ENCODE measurements around the gene FBXO34.

DNA sequence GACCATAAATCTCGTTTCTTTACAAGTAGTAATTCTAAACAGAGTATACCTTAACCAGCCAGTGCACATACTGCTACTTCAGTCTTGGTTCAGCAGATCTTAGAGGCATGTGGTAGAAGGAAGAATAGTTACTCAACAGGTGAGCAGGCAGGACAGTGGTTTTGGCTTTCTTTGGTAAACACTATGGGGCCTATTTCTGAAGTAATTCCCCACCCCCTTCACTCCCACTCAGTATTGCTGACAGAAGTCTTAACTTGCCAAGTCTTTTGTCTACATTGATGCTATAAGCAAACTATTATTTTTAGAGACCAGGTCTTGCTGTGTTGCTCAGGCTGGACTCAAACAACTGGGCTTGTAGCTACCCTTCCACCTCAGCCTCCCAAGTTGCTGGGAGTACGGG, 68.5 kb downstream of the FBXO34 start:
- TF ChIP-seq POLR2AphosphoS5 (IDR thresholded peaks at IDR 0.05), result no peak
- TF ChIP-seq, protein P1, sequence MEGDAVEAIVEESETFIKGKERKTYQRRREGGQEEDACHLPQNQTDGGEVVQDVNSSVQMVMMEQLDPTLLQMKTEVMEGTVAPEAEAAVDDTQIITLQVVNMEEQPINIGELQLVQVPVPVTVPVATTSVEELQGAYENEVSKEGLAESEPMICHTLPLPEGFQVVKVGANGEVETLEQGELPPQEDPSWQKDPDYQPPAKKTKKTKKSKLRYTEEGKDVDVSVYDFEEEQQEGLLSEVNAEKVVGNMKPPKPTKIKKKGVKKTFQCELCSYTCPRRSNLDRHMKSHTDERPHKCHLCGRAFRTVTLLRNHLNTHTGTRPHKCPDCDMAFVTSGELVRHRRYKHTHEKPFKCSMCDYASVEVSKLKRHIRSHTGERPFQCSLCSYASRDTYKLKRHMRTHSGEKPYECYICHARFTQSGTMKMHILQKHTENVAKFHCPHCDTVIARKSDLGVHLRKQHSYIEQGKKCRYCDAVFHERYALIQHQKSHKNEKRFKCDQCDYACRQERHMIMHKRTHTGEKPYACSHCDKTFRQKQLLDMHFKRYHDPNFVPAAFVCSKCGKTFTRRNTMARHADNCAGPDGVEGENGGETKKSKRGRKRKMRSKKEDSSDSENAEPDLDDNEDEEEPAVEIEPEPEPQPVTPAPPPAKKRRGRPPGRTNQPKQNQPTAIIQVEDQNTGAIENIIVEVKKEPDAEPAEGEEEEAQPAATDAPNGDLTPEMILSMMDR (IDR thresholded peaks at IDR 0.05), result no peak
